ENCODE results near the gene PRDM9. TPM values are rescaled to one million over a fixed set of nuclear protein-coding genes. Genes with fewer than 3 reads are reported as not detected.

Gene PRDM9
- total and polyA plus RNA-seq, 12 donors = not detected

GRCh38 chr5:23528677-23529076 lies 21.3 kb downstream of the PRDM9 start:
- TF ChIP-seq POLR2A (IDR thresholded peaks at IDR 0.05) (no peak), CTCF (IDR thresholded peaks at IDR 0.05) (no peak)
- Histone ChIP-seq H3K27me3 (no peaks in the 10 kb centered on the region), H3K4me1 (replicated peaks in 1 of 2) (no peaks in the 10 kb centered on the region), H3K36me3 (replicated peaks in 1 of 2) (no peaks in the 10 kb centered on the region), H3K27ac (no peak overlapping the region), H3K9me3 (replicated peaks in 1 of 3) (no peaks in the 10 kb centered on the region), H3K4me3 (no peak overlapping the region)
- WGBS, 4 donors = 66 to 75% (median 67%) methylated on average over 4 of the region's 4 CpGs
- DNase-seq = no peak
- intact Hi-C loops (cut with DNase I) = no loop called here

- Histone ChIP-seq H3K36me3 (replicated peaks in 1 of 2) (no peaks in the 10 kb centered on the region), H3K4me3 (no peak overlapping the region), H3K27me3 (no peaks in the 10 kb centered on the region), H3K9me3 (replicated peaks in 1 of 3) (no peaks in the 10 kb centered on the region), H3K27ac (no peak overlapping the region), H3K4me1 (replicated peaks in 1 of 2) (no peaks in the 10 kb centered on the region)
- intact Hi-C loops (cut with DNase I) = no loop called here
- TF ChIP-seq CTCF (IDR thresholded peaks at IDR 0.05) = no peak
- TF ChIP-seq POLR2A (IDR thresholded peaks at IDR 0.05) = no peak
- no peak for DNase-seq
Observed at GRCh38 chr5:23530571-23530970, 23.2 kb downstream of the PRDM9 start.

GRCh38 chr5:23571059-23571458 lies 63.6 kb downstream of the PRDM9 start:
- WGBS, 4 donors = 60 to 84% (median 74%) methylated on average over 4 of the region's 4 CpGs
- Histone ChIP-seq H3K4me3 (no peak overlapping the region), H3K27ac (no peak overlapping the region), H3K36me3 (replicated peaks in 1 of 2) (no peaks in the 10 kb centered on the region), H3K9me3 (replicated peaks in 1 of 3) (no peaks in the 10 kb centered on the region), H3K27me3 (no peaks in the 10 kb centered on the region), H3K4me1 (replicated peaks in 1 of 2) (no peaks in the 10 kb centered on the region)
- intact Hi-C loops (cut with DNase I) = no loop called here
- DNase-seq = no peak
- no peak for TF ChIP-seq POLR2A (IDR thresholded peaks at IDR 0.05)
- TF ChIP-seq CTCF (IDR thresholded peaks at IDR 0.05) = no peak

All from adrenal gland (tissue), 12 donors.